Stomach smooth muscle (tissue), 2 donors: Measurements from ENCODE around the gene SNTG2.

ENCODE experiments used
- H3K27ac ChIP-seq: one replicate; pipeline ENCODE4 v1.7.0; 2013; ENCODE audit warnings: mild to moderate bottlenecking, low read length, inconsistent platforms
- H3K27me3 ChIP-seq, 2 donors: one replicate each; pipeline ENCODE4 v1.7.0; 2013; ENCODE audit warnings: low read length in 2 of 2; ENCODE audit not compliant: insufficient read depth in 2 of 2, control insufficient read depth in 1 of 2
- H3K36me3 ChIP-seq, 2 donors: one replicate each; pipeline ENCODE4 v1.7.0; 2013; ENCODE audit warnings: low read length in 2 of 2; ENCODE audit not compliant: control insufficient read depth in 2 of 2, insufficient read depth in 2 of 2
- H3K4me1 ChIP-seq: one replicate; pipeline ENCODE4 v1.7.0; 2013; ENCODE audit warnings: low read length; ENCODE audit not compliant: control insufficient read depth, insufficient read depth
- H3K4me3 ChIP-seq, 2 donors: one replicate each; pipeline ENCODE4 v1.7.0; 2013; ENCODE audit warnings: low read length in 2 of 2
- H3K9ac ChIP-seq, 2 donors: one replicate each; pipeline ENCODE4 v1.7.0; 2013; ENCODE audit warnings: low read length in 2 of 2, mild to moderate bottlenecking in 1 of 2
- H3K9me3 ChIP-seq, 2 donors: one replicate each; pipeline ENCODE4 v1.7.0; 2013; ENCODE audit warnings: low read length in 2 of 2; ENCODE audit not compliant: control insufficient read depth in 2 of 2
- donor health status: healthy.
- donor health status: Pancreatic carcinoma.

Gene SNTG2

DNA sequence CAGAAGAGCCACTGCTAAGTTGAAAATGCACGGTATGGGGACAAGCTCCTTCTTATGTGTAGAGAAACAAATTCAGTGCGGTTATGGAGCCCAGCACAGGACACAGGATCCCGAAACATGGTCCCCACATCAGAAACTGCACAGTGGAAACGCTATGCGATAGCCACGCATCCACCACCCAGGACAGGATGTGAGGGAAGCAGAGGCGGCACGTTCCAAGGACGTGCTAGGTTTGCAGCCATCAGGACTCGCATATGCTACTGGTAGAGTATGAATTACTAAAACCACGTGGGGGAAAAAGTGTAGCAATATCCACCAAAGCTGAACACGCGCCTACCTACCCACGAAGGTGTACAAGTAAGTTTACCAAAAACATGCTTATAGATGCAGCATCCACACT, 34.7 kb upstream of the SNTG2 start:
- no peaks in the 10 kb centered on the region for H3K4me1 ChIP-seq
- H3K4me3 ChIP-seq = no peak overlapping the region
- H3K27ac ChIP-seq = no peak overlapping the region
- no peak overlapping the region for H3K9ac ChIP-seq
- H3K27me3 ChIP-seq = peaks cover 0 to 3% of the 10 kb centered on the region in 2 donors
- no peaks in the 10 kb centered on the region for H3K36me3 ChIP-seq
- H3K9me3 ChIP-seq = no peaks in the 10 kb centered on the region

DNA sequence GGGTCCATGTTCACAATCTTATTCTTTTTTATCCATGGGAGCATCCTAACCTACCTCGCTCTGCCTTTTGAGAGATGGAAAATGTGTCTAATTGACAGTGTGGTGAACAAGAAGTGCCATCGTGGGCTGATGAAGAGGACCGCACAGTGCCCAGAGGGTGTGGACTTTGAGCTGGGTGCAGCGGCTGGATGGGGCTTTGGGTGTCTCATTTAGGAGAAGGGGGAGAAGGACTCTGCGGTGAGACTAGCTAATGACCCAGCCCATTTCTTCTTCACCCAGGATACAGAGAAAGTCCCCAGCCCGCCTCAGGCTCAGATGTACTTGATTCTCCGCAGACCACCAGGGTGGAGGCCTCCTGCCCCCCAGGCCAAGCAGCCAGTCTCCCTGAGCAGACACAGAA, 33.7 kb upstream of the SNTG2 start:
- Histone ChIP-seq H3K9ac (no peak overlapping the region), H3K27me3 (peaks cover 0 to 3% of the 10 kb centered on the region in 2 donors), H3K27ac (no peak overlapping the region), H3K4me1 (no peaks in the 10 kb centered on the region), H3K9me3 (no peaks in the 10 kb centered on the region), H3K4me3 (no peak overlapping the region), H3K36me3 (no peaks in the 10 kb centered on the region)

DNA sequence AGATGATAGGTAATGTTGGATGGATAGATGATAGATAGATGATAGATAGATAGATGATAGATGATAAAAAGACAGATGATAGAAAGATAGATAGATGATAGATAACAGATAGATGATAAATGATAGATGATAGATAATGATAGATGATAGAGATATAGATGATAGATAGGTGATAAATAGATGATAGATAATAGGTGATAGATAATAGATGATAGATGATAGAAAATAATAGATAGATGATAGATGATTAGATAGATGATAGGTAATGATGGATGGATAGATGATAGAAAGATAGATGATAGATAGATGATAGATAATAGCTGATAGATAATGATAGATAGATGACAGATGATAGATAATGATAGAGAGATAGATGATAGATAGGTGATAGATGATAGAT, 31.0 kb upstream of the SNTG2 start:
- Histone ChIP-seq H3K9me3 (no peaks in the 10 kb centered on the region), H3K36me3 (no peaks in the 10 kb centered on the region), H3K27me3 (peaks cover 0 to under 1% of the 10 kb centered on the region in 2 donors), H3K9ac (no peak overlapping the region), H3K27ac (no peak overlapping the region), H3K4me3 (no peak overlapping the region), H3K4me1 (no peaks in the 10 kb centered on the region)

DNA sequence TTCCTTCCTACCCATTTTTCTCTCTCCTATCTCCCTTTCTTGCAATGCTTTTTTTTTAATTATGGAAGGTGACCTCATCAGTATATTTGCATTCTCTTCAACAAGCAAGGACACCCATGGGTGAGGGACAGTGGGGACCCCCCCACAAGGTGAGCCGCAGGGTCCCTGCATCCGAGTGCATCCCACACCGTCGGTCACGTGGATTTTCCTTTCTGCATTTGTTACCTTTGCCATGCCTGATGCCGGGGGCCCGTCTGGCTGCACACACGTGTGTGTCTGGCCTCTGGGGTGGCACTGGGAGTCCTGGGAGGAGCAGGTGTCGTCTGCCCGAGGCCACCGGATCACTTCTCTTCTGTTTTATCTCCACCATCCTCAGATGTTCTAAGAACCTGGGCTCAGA, 30.1 kb upstream of the SNTG2 start:
- Histone ChIP-seq H3K9ac (no peak overlapping the region), H3K4me1 (no peaks in the 10 kb centered on the region), H3K27me3 (peaks cover 0 to 2% of the 10 kb centered on the region in 2 donors), H3K4me3 (no peak overlapping the region), H3K27ac (no peak overlapping the region), H3K36me3 (no peaks in the 10 kb centered on the region), H3K9me3 (no peaks in the 10 kb centered on the region)

- H3K27ac ChIP-seq = no peak overlapping the region
- H3K36me3 ChIP-seq = no peaks in the 10 kb centered on the region
- H3K27me3 ChIP-seq = peaks cover 0 to 2% of the 10 kb centered on the region in 2 donors
- H3K9me3 ChIP-seq = no peaks in the 10 kb centered on the region
- no peak overlapping the region for H3K9ac ChIP-seq
- no peak overlapping the region for H3K4me3 ChIP-seq
- no peaks in the 10 kb centered on the region for H3K4me1 ChIP-seq
These were observed 29.6 kb upstream of the SNTG2 start for GRCh38 chr2:920999-921398.

- H3K36me3 ChIP-seq = no peaks in the 10 kb centered on the region
- no peak overlapping the region for H3K27ac ChIP-seq
- no peak overlapping the region for H3K9ac ChIP-seq
- H3K4me3 ChIP-seq = no peak overlapping the region
- H3K27me3 ChIP-seq = peaks cover 0 to 2% of the 10 kb centered on the region in 2 donors
- no peaks in the 10 kb centered on the region for H3K4me1 ChIP-seq
- no peaks in the 10 kb centered on the region for H3K9me3 ChIP-seq
These were observed 28.5 kb upstream of the SNTG2 start for GRCh38 chr2:922185-922584.

GRCh38 chr2:923832-924601, 26.6 kb upstream of the SNTG2 start:
- Histone ChIP-seq H3K4me1 (no peaks in the 10 kb centered on the region), H3K4me3 (no peak overlapping the region), H3K9ac (no peak overlapping the region), H3K27ac (no peak overlapping the region), H3K27me3 (peaks cover 0 to 2% of the 10 kb centered on the region in 2 donors), H3K36me3 (no peaks in the 10 kb centered on the region), H3K9me3 (no peaks in the 10 kb centered on the region)

GRCh38 chr2:924701-925100, 25.9 kb upstream of the SNTG2 start:
- no peaks in the 10 kb centered on the region for H3K36me3 ChIP-seq
- H3K4me1 ChIP-seq = no peaks in the 10 kb centered on the region
- H3K9ac ChIP-seq = no peak overlapping the region
- H3K27me3 ChIP-seq = peaks cover 0 to 2% of the 10 kb centered on the region in 2 donors
- H3K4me3 ChIP-seq = no peak overlapping the region
- no peaks in the 10 kb centered on the region for H3K9me3 ChIP-seq
- no peak overlapping the region for H3K27ac ChIP-seq

DNA sequence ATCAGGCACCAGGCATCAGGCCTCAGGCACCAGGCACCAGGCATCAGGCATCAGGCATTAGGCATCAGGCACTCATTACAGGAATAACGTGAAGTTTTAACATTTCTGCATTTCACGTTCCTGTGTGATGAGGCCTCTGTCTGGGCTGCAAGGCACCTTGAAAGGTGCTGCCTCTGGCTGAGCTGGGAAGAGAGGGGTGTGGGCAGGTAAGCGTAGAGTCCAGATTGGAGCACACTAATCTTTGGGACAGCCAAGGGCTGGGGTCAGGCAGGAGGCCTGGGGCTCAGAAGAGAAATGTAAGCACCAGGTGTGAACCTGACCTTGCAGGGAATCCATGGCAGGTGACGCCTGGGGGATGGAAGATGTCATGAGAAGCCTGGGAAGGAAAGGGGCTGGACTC, 25.3 kb upstream of the SNTG2 start:
- H3K27me3 ChIP-seq = peaks cover 0 to 2% of the 10 kb centered on the region in 2 donors
- no peaks in the 10 kb centered on the region for H3K4me1 ChIP-seq
- no peaks in the 10 kb centered on the region for H3K9me3 ChIP-seq
- no peaks in the 10 kb centered on the region for H3K36me3 ChIP-seq
- H3K4me3 ChIP-seq = no peak overlapping the region
- H3K9ac ChIP-seq = no peak overlapping the region
- no peak overlapping the region for H3K27ac ChIP-seq

DNA sequence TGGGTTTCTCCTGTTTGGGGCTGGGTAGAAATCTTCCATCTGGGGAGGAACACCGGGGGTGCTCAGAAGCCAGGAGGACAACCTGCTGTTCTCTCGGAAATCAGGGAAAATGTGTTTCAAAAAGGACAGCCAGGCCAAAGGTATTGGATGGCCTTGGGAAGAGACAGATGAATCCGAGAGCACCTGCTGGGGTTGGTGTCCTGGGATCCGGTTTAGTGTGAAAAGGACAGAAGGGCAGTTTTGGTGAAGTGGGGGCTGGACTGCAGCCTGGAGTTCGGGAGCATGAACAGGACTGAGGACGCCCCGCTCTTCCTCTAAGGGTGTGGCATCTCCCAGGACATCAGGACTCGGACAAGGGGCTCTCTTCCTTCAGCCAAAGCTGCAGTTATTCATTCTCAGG, 24.9 kb upstream of the SNTG2 start:
- Histone ChIP-seq H3K36me3 (no peaks in the 10 kb centered on the region), H3K9me3 (no peaks in the 10 kb centered on the region), H3K9ac (no peak overlapping the region)

DNA sequence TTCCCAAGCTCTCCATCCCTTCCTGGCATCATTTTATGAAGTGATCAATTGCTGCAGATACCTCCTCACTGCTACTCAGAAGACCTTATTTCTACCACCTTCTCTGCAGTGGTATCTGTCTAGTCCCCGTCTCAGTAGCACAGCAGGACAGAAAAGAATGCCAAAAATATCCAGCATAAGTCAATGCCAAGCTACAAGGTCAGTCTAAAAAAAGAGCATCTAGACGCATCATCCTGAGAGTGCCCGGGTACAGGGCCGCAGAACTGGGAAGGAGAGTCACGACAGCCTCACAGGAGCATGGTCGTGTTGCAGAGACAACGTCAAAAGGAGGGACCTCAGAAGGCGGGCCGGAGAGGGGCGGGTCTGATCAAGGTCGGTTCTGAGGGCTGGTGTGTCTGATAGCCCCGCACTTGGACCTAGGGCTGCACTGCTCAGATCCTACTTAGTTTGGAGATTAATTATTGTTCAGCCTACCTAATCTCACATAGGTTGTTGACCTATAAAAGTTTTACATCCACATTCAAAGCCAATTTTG, 24.3 kb upstream of the SNTG2 start:
- H3K36me3 ChIP-seq = no peaks in the 10 kb centered on the region
- H3K27me3 ChIP-seq = peaks cover 0 to 2% of the 10 kb centered on the region in 2 donors
- H3K4me3 ChIP-seq = no peak overlapping the region
- H3K9ac ChIP-seq = no peak overlapping the region
- H3K27ac ChIP-seq = no peak overlapping the region
- H3K4me1 ChIP-seq = no peaks in the 10 kb centered on the region
- no peaks in the 10 kb centered on the region for H3K9me3 ChIP-seq

More for the DNA sequence above, 24.9 kb upstream of the SNTG2 start:
- Histone ChIP-seq H3K4me1 (no peaks in the 10 kb centered on the region), H3K27ac (no peak overlapping the region), H3K4me3 (no peak overlapping the region), H3K27me3 (peaks cover 0 to 2% of the 10 kb centered on the region in 2 donors)
